ENCODE measurements around the gene SNX1.
"Not testable (repeated sequence)": the region's sequence is repeated elsewhere in the genome, so short reads cannot be mapped to it uniquely, and the experiment has no call there.

The SNX1 gene

DNA sequence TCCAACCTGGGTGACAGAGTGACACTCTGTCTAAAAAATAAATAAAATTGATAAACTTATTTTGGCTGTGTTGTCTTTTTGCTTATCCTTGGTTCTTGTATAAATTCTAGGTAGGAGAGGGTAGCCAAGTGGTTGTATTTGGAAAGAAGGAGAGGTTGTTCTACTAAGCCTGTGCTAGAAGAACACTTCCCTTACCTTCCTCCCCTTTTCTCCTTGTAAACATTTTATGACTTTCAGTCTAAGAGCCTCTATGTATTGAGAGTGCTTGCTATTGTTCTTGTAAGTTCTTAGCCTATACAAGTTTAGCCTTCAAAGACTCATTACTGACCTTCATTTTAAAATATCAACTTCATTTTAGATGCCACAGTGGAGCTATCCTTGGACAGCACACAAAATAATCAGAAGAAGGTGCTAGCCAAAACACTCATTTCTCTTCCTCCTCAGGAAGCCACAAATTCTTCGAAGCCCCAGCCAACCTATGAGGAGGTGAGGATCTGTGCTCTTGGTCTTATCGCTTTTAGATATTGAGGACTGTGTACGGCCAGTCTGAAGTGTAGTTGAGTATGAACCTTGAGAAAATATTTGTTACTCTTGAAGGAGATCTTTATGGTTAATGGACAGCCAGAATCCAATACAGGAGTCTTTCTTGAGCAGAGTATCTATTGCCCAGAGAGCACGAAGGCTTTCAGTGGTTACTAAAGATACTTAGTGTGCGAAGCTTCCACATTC lies 22.1 kb downstream of the SNX1 start:
- no peak for DNase-seq

GRCh38 chr15:64120322-64120721 lies 24.5 kb downstream of the SNX1 start:
- not testable (repeated sequence) for DNase-seq

DNA sequence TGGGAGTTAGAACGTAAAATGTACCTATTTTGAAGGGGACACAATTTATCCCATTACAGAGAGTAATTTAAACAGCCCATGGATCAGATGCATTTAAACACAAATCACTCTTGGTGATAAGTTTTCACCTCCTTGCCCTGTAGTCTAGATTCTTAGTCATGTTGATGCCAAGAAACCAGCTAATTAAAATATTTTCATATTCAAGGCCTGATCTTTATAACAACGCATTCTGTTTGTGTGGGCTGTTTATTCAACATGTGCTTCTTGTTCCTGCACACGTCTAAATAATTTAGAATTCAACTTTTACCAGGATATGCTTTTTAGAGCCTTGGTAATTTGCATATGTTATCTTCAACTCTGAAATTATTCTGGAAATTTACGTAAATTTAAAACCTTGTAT lies 25.8 kb downstream of the SNX1 start:
- DNase-seq = no peak

DNA sequence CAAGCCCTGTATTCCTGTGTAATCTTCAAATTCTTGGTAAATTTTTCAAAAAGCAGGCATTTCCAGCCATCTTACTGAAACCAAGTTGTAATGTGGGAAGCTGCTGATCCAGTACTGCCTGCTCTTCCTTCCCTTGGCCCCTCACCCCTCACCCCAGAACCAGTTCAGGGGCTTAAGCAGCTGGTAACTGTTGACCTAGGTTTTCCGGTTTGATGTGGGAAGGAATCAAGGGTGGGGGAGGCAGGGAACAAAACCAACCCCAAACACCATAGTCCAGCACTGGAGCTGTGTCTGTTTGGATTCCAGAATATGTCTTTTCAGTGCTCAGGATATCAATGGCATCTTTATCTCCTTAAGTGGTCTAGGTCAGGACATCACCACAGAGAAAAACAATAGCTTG lies 26.7 kb downstream of the SNX1 start:
- no peak for DNase-seq

- no peak for DNase-seq
These were observed 27.2 kb downstream of the SNX1 start for GRCh38 chr15:64122936-64123351.

DNA sequence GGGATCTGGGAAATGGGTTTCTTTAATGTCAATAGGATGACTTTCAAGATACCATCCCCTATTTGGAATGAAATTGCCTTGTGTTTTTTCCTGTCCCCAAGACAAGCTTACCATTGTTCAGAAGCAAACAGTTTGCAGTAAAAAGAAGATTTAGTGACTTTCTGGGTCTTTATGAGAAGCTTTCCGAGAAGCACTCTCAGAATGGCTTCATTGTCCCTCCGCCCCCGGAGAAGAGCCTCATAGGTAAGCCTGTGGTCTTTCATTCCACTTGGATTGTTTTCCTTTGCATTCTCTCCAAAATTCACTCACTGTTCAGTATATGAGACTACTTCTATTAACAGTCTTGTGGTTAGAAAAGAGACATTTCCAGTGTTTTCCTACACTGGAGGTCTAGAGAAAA lies 30.2 kb downstream of the SNX1 start:
- DNase-seq = no peak

DNA sequence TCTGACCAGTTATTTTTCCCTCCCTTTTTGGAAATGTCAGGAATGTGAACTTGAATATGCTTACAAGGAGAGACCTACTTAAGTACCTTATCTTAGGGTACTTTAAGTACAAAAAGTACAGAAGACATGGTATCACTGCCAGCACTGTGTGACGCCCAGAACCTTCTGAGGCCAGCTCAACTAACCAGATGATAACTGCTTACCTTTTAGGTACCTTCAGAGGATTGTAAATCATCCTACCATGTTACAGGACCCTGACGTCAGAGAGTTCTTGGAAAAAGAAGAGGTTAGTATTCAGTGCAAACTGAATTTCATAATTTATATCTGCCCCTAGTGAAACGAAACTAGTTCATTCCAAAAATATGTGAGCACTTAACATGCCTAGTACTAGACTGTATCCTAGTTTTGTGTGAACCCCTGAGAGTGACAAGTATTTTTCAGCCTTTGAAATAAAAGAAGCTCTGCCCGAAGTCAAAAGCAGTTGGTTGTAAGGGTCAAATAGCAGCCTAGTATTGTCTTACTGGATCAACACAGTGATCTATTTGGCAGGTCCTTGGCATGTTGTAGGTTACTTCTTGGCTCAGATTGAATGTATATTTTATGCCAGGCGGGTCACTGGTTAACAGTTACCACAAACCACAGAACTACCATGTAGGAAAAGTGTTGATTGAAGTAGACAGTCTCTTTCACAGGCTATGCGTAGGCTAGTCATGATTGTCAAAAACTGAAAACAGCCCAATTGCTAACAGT lies 31.9 kb downstream of the SNX1 start:
- no peak for DNase-seq

DNA sequence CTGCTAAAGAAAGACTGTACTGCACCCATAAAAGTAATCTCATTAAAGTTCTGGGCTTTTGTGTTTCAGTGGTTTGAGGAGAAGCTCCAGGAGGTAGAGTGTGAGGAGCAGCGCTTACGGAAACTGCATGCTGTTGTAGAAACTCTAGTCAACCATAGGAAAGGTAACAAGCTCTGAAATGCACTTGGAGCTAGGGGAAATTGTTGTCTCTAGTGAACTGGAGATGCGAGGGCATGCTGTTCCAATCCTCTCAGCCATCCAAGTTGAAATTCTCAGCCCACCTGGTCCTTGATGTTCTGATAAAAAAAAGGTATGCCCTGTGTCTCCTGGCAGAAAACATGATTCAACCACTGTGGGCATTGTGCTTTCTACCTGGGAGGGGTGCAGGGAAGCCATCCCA lies 34.4 kb downstream of the SNX1 start:
- DNase-seq = no peak

GRCh38 chr15:64131547-64131946 lies 35.8 kb downstream of the SNX1 start:
- DNase-seq = no peak

DNA sequence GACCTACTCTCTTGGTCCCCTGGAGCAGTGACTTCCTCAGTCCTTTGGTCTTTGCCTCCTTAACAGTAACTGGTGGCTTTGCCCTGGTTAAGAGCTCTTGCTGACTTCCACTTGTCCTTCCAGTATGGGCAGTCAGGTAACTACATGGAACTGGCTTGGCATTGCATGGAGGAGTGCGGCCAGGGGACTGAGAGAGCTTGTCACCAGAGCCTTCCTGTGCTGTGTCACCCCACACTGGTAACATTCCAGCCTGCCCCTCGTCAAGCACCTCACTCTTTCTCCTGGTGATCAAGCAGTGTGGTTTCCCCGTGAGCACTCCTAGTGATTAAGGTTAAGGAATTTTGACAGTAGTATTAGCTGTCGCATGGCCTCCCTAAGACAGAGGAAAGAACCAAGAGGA lies 36.4 kb downstream of the SNX1 start:
- no peak for DNase-seq

GRCh38 chr15:64133623-64134344 lies 38.0 kb downstream of the SNX1 start:
- DNase-seq = no peak

GRCh38 chr15:64134345-64134829 lies 38.6 kb downstream of the SNX1 start:
- no peak for DNase-seq

- DNase-seq = no peak
These were observed 40.6 kb downstream of the SNX1 start for GRCh38 chr15:64136347-64136746.

DNA sequence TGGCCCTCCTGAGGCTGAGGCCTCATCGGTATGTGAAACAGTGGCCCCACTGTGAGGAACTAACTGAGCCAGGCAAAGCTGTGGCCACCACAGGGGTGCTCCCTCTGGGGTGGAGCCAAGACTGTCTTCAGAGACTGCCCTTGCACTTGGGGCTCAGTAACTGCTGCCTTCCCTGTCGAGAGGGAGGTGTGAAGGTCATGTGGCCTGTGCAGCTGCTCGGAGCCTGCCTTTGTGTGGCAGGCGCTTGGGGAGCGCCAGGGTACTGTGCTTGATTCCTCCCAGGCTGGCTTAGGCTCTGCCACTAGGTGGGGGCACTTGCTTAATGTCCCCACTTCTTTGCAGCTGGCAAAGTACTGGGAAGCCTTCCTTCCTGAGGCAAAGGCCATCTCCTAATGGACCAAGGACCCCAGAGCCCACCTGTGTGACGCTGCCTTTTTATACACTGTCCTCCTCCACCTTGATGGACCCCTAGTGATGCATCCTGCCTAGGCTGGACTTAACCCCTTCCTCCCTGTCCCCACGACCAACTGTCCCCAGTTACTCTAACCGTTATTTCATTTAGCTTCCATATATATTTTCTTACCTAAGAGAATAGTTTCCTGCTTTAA lies 41.5 kb downstream of the SNX1 start:
- DNase-seq = no peak

GRCh38 chr15:64138331-64138941 lies 42.7 kb downstream of the SNX1 start:
- no peak for DNase-seq

DNA sequence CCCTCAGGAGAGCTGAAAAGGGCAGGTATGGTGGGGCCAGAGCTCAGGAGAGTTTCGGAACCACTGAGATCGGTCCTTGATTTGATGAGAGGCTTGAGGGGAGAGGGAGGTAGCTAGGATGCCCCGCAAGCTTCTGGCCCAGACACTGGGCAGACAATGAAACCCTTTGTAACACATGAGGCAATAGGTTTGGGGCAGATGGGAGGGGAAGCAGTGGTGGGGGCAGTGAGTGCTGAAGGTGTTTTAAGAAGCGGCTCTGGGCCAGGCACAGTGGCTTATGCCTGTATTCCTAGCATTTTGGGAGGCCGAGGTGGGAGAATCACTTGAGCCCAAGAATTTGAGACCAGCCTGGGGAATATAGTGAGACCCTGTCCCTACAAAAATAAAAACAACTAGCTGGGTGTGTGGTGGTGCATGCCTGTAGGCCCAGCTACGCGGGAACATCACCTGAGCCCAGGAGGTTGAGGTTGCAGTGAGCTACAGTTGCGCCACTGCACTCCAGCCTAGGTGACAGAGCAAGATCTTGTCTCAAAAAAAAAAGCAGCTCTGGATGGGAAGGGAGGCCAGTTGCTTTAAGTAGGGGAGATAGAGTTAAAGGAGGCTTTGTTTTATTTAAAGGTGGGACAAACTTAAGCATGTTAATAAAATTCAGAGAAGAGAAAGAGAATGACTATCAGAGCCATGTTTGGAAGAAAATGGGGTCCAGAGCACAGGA lies 46.2 kb downstream of the SNX1 start:
- DNase-seq = no peak

DNA sequence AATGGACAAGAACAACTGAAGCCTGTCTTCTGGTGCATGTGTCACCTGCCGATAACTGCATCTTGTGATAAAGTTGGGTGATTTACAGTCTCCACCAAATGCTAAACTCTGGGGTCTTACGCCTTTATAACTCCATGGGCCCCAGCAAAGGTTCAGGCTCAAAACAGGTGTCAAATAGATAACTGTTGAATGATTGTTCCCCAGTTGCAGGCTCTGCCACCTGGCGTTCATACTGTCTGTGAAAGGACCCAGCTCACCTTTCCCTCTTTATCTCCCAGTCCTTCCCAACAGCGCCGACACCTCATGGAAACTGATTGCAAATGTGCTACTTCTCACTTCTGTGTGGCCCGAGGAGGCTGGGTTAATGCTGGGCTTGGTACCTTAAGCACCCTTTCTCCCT lies 47.5 kb downstream of the SNX1 start:
- no peak for DNase-seq

DNA sequence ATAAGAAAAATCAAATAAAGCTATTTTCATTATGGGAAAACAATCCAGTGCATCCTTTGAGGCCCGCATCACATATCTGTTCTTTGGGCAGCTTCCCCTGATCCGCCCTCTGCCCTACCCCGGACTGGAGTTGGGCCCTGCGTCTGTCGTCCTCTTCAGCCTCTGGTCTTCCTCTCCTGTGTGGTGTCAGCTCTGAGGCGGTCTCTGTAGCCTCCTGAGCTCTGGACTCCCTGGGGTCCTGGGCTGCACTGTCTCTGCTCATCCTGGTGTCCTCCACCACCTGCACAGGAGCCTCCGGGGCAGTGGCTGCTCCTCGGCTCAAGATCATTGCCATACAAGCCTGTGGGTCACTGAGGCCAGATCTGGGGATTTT lies 48.4 kb downstream of the SNX1 start:
- no peak for DNase-seq

GRCh38 chr15:64144565-64145281 lies 48.9 kb downstream of the SNX1 start:
- no peak for DNase-seq

DNA sequence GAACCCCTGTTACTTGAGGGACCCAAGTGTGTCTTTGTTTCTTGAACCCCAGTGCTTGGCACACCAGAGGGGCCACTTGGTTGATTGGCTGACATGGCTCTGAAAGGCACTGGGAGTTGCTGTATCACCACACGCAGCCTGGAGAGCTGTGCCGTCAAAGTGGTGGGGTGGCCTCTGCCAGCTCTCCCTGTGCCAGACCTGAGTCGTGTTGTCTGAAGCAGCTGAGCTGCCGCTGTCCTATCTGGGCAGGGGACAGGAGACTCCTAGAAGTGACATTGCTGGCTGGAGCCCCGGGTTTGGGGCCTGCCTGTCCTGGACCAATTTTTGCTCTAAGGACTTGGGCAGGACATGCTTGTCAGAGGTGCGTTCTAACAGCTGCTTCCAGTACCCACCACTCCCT lies 50.3 kb downstream of the SNX1 start:
- no peak for DNase-seq

GRCh38 chr15:64146520-64146884 lies 50.7 kb downstream of the SNX1 start:
- DNase-seq = no peak

Measured in eye (tissue), 1 donor.